Mononuclear cell (primary cell): ENCODE data around the gene URB1. TPM values are rescaled to one million over a fixed set of nuclear protein-coding genes. Genes with fewer than 3 reads are reported as not detected.

Source experiments
- H3K27me3 ChIP-seq: 2 replicates; pipeline ENCODE4 v1.6.0; 2011; ENCODE audit warnings: low read length, control low read depth; ENCODE audit not compliant: insufficient read depth
- H3K4me1 ChIP-seq: 2 replicates; pipeline ENCODE4 v1.5.1; 2011; ENCODE audit warnings: mild to moderate bottlenecking, low read length, control low read depth; ENCODE audit not compliant: insufficient read depth
- H3K4me3 ChIP-seq: 2 replicates; pipeline ENCODE4 v1.5.1; 2011; ENCODE audit warnings: mild to moderate bottlenecking, low read length, moderate library complexity
- H3K9me3 ChIP-seq: 2 replicates; pipeline ENCODE4 v1.5.1; 2011; ENCODE audit warnings: low read depth, mild to moderate bottlenecking, control low read depth, low read length
- total RNA-seq: library from RNA; depleted of rRNA; stranded (reverse); fragments of >200 nt; gene quantifications from one replicate; pipeline ENCODE4 v1.2.3, GENCODE V29; 2012

Gene URB1
- total RNA-seq, 1 donor = 3.5 TPM

- no peaks in the 10 kb centered on the region for H3K9me3 ChIP-seq
- H3K4me1 ChIP-seq = no peaks in the 10 kb centered on the region
- H3K4me3 ChIP-seq = no peak overlapping the region
- no peaks in the 10 kb centered on the region for H3K27me3 ChIP-seq
Observed at GRCh38 chr21:32348604-32349332, 44.0 kb downstream of the URB1 start.

- no peaks in the 10 kb centered on the region for H3K4me1 ChIP-seq
- no peak overlapping the region for H3K4me3 ChIP-seq
- no peaks in the 10 kb centered on the region for H3K27me3 ChIP-seq
- no peaks in the 10 kb centered on the region for H3K9me3 ChIP-seq
Observed at GRCh38 chr21:32347977-32348376, 44.8 kb downstream of the URB1 start.

DNA sequence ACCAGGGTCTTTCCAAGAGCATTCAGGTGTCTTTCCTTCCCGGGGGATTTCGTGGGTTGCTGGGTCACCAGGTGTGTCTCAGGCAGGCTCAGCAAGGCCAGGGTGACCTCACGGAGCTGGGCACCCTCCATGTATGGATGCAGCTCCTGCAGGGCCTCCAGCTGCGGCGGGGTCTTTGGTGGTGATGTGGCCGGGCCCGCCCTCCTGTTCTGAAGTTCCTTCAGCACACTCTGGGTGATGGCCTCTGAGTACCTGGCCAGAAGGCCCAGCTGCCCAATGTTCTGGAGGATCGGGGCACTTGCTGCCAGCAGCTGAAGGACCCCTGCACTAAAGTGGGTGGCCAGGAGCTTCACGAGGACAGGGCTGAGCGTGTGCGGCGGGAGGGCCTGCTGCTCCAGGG lies 45.5 kb downstream of the URB1 start:
- H3K4me1 ChIP-seq = no peaks in the 10 kb centered on the region
- H3K27me3 ChIP-seq = no peaks in the 10 kb centered on the region
- H3K4me3 ChIP-seq = no peak overlapping the region
- no peaks in the 10 kb centered on the region for H3K9me3 ChIP-seq

GRCh38 chr21:32346951-32347350 lies 45.9 kb downstream of the URB1 start:
- no peak overlapping the region for H3K4me3 ChIP-seq
- H3K9me3 ChIP-seq = no peaks in the 10 kb centered on the region
- H3K4me1 ChIP-seq = no peaks in the 10 kb centered on the region
- H3K27me3 ChIP-seq = no peaks in the 10 kb centered on the region

DNA sequence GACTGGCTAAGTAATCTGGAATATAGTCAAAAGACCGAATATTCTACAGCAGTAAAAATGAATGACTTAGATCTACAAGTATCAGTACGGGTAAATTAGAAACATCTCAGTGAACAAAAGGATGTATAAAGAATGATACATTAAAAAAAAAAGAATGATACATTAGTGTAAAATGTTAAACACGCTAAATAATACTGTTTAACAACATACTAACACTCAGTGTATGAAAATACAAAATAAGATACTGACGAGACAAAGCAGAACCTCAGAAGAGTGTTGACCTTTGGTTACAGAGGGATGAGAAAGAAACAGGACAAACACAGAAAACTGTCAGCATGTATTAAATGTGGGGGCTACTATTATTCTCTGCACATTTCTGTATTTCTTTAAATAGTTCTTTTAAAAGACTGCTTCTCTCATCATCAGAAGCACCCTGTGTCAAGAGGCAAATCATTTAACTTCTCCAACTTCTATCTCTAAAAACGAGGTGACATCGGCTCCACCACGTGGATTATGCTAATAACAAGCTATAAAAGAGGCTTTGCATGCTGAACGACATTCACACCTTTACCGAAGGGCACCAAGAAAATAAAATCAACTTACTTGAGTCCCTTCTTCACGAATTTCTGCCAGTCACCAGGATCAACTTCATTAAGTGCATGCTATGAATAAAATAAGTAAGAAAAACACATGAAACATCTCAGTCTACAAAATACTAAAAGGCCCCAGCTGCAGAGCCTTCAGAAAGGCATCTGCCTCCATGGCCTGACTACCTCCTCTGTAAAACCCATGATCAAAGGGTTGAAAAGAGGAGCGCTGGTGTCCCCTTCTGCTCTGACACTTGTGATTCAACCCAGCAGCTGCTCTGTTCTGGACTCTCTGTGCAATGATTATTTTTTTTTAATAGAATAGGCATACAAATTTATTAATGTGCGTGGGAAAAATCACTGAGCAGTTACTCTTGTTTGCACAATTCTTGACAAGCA lies 51.7 kb downstream of the URB1 start:
- Histone ChIP-seq H3K4me3 (no peak overlapping the region), H3K27me3 (no peaks in the 10 kb centered on the region), H3K9me3 (no peaks in the 10 kb centered on the region), H3K4me1 (no peaks in the 10 kb centered on the region)

DNA sequence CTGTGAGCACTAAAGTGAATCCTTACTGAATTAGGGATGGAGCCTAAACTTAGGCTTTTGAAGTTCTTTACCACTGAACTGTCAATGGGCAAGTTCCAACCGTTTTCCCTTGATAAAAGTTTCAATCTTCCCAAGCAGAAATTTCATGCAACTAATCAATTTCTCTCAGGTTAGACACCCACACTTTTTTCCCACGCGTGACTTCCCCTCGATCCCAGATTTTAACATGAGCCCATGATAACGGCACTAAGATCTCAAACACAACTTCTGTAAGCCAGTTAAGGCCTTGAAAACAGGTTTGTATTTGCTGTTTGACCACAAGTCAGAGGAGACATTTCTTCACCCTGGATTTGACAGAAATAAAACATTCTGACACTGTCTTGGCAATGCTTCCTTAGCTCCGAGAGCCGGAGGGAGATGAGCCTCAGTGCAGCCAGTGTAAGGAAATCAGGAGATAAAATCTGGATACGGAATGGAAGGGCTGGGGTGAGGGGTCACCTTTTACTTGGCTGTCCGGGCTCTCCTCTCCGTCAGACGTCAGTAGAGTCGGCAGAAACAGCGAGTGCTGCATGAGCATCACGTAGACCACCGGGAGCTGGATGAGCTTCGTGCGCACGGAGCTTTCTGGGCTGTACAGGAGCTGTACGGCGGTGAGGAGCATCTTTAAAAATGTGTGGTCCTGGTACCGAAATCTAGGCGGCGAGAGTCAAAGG lies 54.4 kb downstream of the URB1 start:
- H3K27me3 ChIP-seq = no peaks in the 10 kb centered on the region
- H3K4me3 ChIP-seq = no peak overlapping the region
- no peaks in the 10 kb centered on the region for H3K4me1 ChIP-seq
- H3K9me3 ChIP-seq = no peaks in the 10 kb centered on the region

- H3K4me1 ChIP-seq = no peaks in the 10 kb centered on the region
- no peak overlapping the region for H3K4me3 ChIP-seq
- H3K9me3 ChIP-seq = no peaks in the 10 kb centered on the region
- H3K27me3 ChIP-seq = no peaks in the 10 kb centered on the region
Observed at GRCh38 chr21:32337206-32337605, 55.6 kb downstream of the URB1 start.

- no peaks in the 10 kb centered on the region for H3K27me3 ChIP-seq
- H3K4me3 ChIP-seq = no peak overlapping the region
- H3K4me1 ChIP-seq = no peaks in the 10 kb centered on the region
- H3K9me3 ChIP-seq = no peaks in the 10 kb centered on the region
Observed at GRCh38 chr21:32336711-32337110, 56.1 kb downstream of the URB1 start.

DNA sequence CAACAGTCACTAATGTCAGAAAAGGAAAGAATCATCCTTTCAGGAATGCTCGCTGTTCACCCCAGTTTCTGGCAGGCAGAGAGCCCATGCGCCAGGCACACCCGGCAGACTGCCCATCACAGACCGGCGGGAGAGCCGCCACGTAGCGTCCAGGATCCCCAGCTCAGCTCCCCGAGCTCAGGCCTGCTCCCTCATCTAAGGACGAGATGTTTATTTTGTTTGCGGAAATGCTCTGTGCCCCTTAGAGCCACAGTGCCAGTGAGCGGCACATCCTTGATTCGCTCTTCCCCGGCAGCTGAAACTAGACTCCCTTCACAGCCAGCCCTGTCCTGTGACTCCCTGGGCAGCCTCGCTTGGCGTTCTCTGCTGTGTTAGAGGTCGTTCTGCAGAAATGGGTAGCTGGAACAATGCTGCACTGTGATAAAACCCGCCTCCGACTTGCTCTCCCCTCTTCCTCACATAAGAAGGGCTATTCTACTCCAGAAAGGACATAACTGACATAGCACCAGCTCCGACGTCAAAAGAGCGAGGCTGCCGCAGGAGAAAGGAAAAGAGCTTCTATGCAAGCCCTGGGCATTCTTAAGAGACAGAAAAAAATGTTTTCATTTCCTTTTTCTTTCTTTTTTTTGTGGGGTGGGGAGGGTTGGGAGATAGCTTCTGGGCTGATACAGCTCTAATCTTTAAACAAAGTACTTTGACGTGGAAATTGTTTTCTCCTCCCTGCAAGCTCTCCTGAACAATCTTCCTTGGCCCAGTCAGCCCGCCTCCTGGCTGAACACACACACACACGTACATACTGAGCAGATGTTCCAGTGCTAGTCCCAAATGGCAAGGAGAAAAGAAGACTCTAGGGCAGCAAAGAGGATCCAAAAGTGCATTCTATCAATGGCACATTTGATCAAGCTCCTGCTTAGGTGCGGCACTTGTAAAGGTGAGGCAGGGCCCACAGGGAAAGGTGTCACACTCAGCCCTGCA lies 56.9 kb downstream of the URB1 start:
- H3K4me1 ChIP-seq = no peaks in the 10 kb centered on the region
- no peak overlapping the region for H3K4me3 ChIP-seq
- no peaks in the 10 kb centered on the region for H3K9me3 ChIP-seq
- H3K27me3 ChIP-seq = no peaks in the 10 kb centered on the region

- Histone ChIP-seq H3K4me1 (no peaks in the 10 kb centered on the region), H3K9me3 (no peaks in the 10 kb centered on the region), H3K4me3 (no peak overlapping the region), H3K27me3 (no peaks in the 10 kb centered on the region)
Observed at GRCh38 chr21:32334980-32335531, 57.8 kb downstream of the URB1 start.

GRCh38 chr21:32333953-32334673 lies 58.7 kb downstream of the URB1 start:
- H3K9me3 ChIP-seq = no peaks in the 10 kb centered on the region
- no peak overlapping the region for H3K4me3 ChIP-seq
- no peaks in the 10 kb centered on the region for H3K27me3 ChIP-seq
- no peaks in the 10 kb centered on the region for H3K4me1 ChIP-seq

DNA sequence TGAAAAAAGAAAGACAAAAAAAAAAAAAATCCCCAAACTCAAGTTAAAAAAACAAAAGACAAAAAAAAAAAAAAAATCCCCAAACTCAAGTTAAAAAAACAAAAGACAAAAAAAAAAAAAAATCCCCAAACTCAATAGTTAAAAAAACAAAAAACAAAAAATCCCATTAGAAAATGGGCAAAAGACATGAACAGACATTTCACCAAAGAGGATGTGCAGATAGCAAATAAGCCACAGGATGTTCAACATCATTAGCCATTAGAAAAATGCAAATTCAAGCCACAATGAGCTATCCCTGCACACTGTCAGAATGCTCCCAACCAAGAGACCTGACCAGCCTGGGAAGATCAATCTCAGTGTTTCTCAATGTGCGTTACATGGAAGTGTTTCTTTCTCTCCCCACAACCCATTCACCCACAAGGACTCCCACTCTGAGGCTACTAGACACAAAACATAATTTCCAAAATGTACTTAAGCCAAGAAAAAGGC lies 60.3 kb downstream of the URB1 start:
- Histone ChIP-seq H3K9me3 (no peaks in the 10 kb centered on the region), H3K4me3 (no peak overlapping the region), H3K4me1 (no peaks in the 10 kb centered on the region), H3K27me3 (no peaks in the 10 kb centered on the region)
